Activated T-helper 1 cell treated with anti-CD3 and anti-CD28 coated beads, Interleukin-12 subunit alpha, Interleukin-12 subunit beta, Interleukin-2, Interleukin-4 antibody, amounts not matched to agents 30 ng/mL and 10 ng/mL and 1 ng/mL, durations not matched to agents 14 hours and 24 hours and 36 hours (primary cell): ENCODE data around the gene CDKN2A. TPM values are rescaled to one million over a fixed set of nuclear protein-coding genes. Genes with fewer than 3 reads are reported as not detected.
"Not testable (repeated sequence)": the region's sequence is repeated elsewhere in the genome, so short reads cannot be mapped to it uniquely, and the experiment has no call there.

Experiments used
- DNase-seq: peaks from one replicate; pipeline ENCODE4 v3.0.0; 2021; ENCODE audit warnings: low spot score
- H3K27ac Mint-ChIP-seq: one replicate; pipeline ENCODE4 v1.8.0; 2021; ENCODE audit warnings: mild to moderate bottlenecking, mixed read lengths
- H3K27me3 Mint-ChIP-seq: one replicate; pipeline ENCODE4 v1.8.0; 2022; ENCODE audit warnings: mild to moderate bottlenecking, moderate library complexity, mixed read lengths; ENCODE audit not compliant: insufficient read depth
- H3K36me3 Mint-ChIP-seq: one replicate; pipeline ENCODE4 v1.8.0; 2021; ENCODE audit warnings: low read depth, mixed read lengths
- H3K4me1 Mint-ChIP-seq: one replicate; pipeline ENCODE4 v1.8.0; 2021; ENCODE audit warnings: low read depth, mixed read lengths
- H3K4me3 Mint-ChIP-seq: one replicate; pipeline ENCODE4 v1.8.0; 2021; ENCODE audit warnings: mild to moderate bottlenecking, moderate library complexity, mixed read lengths
- H3K9me3 Mint-ChIP-seq: one replicate; pipeline ENCODE4 v1.8.0; 2021; ENCODE audit warnings: mixed read lengths
- intact Hi-C: fragments of 100-400 bp; cut with micrococcal nuclease; formaldehyde crosslinking; loops from one replicate; pipeline ENCODE4 v1.15.1; 2024
- total RNA-seq: library from RNA; stranded (reverse); gene quantifications from 2 replicates; pipeline ENCODE4 v1.2.3, GENCODE V29; 2022

Gene CDKN2A
- total RNA-seq, 1 donor from 2014 or later: 5.0 TPM

DNA sequence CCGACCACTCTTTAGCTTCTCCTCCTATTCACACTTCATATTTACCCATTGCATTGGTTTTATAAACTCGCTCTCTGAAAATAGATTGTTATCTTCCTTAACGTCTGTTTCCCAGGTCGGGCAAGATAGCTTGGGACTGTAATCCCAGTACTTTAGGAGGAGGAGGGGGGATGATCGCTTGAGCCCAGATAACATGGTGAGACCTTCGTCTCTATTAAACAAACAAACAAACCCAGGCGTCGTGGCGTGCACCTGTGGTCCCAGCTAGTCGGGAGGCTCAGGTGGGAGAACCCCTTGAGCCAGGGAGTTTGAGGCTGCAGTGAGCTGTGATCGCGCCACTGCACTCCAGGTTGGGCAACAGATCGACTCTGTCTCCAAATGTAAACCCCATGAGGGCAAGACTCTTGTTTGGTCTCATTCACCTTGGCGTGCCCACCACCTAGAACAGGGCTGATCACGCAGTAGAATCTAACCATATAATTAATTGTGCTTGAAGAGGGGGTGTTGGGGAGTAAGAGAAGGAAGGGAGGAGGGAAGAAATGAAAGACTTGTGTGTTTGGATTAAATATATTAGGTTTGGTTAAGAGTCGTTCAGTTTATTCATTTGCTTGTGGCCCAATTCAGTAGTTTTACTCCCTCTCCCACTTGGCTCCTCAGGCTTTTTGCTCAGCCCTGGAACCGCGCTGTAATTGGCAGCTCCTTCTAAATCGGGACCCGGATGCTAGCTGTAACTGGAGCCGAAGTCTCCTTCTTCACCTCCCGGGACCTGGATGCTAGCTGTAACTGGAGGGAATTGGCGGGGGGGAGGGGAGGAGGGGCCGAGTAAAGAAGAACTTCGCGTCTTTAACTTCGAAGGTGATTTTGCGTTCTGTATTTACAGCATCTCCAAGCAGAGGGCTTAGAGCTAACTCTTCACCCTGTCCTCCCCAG is 24.9 kb downstream of the CDKN2A start:
- Mint-ChIP-seq H3K4me1 (peaks cover 54% of the 10 kb centered on the region), H3K27ac (peak overlapping the region; percentile 88), H3K9me3 (peaks cover 7% of the 10 kb centered on the region), H3K27me3 (peaks cover 89% of the 10 kb centered on the region), H3K36me3 (peaks cover 10% of the 10 kb centered on the region), H3K4me3 (no peak overlapping the region)
- intact Hi-C loops: loop anchor here (5.0 kb wide), 3 partner anchors 137 to 1853 kb away; partner anchors contain the start of gene DMRTA1
- no peak for DNase-seq

DNA sequence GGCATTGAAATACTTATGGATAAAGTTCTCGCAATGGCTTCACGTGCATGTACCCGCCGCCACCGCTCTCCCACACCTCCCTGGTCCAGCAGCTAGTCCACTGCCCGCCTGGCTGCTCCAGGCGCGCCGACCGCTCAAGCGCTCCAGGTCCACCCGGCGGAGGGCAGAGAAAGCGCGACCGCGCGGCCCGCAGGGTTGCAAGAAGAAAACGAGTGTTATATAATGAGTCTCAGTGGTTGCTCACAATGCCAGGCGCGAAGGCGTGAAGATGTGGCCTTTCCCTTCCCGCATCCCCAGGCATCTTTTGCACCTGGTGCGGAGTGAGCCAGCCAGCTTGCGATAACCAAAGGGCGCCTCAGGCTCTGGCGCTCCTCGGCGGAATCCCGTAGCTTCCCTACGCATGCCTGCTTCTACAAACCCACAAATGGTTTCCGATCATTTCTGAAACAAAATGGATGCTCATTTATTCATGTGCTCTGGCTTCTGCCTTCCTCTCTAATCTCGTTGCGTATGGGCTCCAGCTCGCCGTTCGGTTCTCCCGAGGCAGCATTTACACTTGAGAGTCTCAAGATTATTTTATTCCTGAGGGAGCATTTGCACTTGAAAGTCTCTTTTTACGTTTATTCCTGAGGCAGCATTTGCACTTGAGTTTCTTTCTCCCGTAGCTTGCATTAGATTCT is 25.7 kb downstream of the CDKN2A start:
- H3K36me3 Mint-ChIP-seq: peaks cover 9% of the 10 kb centered on the region
- peaks cover 7% of the 10 kb centered on the region for H3K9me3 Mint-ChIP-seq
- H3K4me1 Mint-ChIP-seq: peaks cover 51% of the 10 kb centered on the region
- intact Hi-C loops: loop anchor here (1.0 to 5.0 kb wide), 4 partner anchors 40 to 1854 kb away; partner anchors contain the start of gene DMRTA1
- H3K27me3 Mint-ChIP-seq: peaks cover 88% of the 10 kb centered on the region
- H3K4me3 Mint-ChIP-seq: peak overlapping the region; percentile 23
- peak overlapping the region; percentile 68 for H3K27ac Mint-ChIP-seq
- DNase-seq: no peak

DNA sequence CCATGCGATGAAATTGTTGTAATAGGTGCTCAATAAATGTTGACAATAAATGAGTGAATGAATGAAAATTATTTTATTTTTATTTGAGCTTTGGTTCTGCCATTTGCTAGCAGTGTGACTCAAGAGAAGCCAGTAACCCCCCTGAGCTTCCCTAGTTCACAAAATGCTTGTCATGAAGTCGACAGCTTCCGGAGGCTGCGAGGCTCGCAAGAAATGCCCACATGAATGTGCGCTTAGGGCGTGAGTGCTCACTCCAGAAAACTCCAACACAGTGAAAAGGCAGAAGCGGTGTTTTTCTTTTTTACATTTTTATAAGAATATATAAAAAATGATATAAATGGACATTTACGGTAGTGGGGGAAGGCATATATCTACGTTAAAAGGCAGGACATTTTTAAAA is 26.5 kb downstream of the CDKN2A start:
- peak overlapping the region; percentile 81 for H3K27ac Mint-ChIP-seq
- H3K9me3 Mint-ChIP-seq: peaks cover 10% of the 10 kb centered on the region
- intact Hi-C loops: loop anchor here (1.0 to 5.0 kb wide), 5 partner anchors 8 to 1855 kb away; partner anchors contain the start of gene DMRTA1
- peaks cover 11% of the 10 kb centered on the region for H3K36me3 Mint-ChIP-seq
- H3K4me1 Mint-ChIP-seq: peaks cover 53% of the 10 kb centered on the region
- peaks cover 89% of the 10 kb centered on the region for H3K27me3 Mint-ChIP-seq
- no peak for DNase-seq
- H3K4me3 Mint-ChIP-seq: no peak overlapping the region

DNA sequence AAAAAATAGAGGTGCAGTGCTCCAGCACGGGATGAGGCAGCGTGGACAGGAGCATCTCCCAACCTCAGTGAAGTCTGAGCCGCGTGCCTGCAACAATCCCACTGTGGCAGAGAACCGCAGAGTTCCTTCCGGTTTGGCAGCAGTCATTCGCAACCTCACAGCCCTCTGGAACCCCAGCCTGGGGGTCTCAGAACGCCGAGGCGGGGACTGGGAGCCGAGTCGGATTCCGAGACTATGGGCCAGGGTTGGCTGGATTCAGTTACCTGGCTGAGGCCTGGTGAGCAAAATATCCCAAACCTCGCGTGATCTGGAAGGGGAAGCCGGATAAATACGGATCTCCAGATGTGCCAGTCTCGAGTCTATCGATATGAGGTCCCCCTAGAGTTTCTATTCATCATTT is 27.0 kb downstream of the CDKN2A start:
- intact Hi-C loops: loop anchor here (1.0 to 5.0 kb wide), 4 partner anchors 8 to 1855 kb away; partner anchors contain the start of gene DMRTA1
- Mint-ChIP-seq H3K27ac (peak overlapping the region; percentile 88), H3K4me3 (no peak overlapping the region), H3K27me3 (peaks cover 87% of the 10 kb centered on the region), H3K36me3 (peaks cover 13% of the 10 kb centered on the region), H3K4me1 (peaks cover 51% of the 10 kb centered on the region), H3K9me3 (peaks cover 12% of the 10 kb centered on the region)
- DNase-seq: no peak

DNA sequence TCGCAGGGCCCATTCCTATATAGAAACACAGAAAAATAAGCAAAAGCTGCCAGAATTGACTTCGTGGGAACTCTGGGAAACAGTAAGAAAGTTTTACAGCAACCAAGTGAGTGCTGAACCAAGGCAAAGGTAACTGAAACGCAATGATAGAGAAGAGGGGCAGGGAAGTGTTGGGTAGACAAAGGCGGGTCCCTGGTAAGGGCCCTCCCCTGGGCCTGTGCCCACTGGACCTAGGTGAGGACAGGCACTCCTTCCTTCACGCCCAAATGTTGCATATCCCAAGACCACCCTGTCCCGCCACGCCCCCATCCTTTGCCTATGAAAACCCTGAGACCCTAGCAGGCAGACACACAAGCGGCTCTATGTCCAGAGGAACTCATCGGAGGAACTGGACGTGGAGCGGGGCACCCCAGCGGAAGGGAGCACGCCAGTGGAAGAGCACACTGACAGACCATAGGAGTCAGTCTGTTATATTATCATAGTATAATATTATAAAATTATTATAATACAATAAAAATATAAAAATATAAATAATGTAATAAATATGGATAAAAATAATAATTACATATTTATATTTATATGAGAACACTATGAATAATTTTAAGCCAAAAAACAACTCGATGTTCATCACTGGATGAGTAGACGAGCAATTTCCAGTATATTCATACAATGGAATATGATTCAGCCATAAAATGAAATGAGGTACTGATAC is 27.9 kb downstream of the CDKN2A start:
- DNase-seq: no peak
- peaks cover 86% of the 10 kb centered on the region for H3K27me3 Mint-ChIP-seq
- peaks cover 11% of the 10 kb centered on the region for H3K36me3 Mint-ChIP-seq
- peaks cover 51% of the 10 kb centered on the region for H3K4me1 Mint-ChIP-seq
- intact Hi-C loops: loop anchor here (5.0 kb wide), 3 partner anchors 134 to 1856 kb away; partner anchors contain the start of gene DMRTA1
- H3K9me3 Mint-ChIP-seq: peaks cover 12% of the 10 kb centered on the region
- no peak overlapping the region for H3K4me3 Mint-ChIP-seq
- peak overlapping the region; percentile 88 for H3K27ac Mint-ChIP-seq

DNA sequence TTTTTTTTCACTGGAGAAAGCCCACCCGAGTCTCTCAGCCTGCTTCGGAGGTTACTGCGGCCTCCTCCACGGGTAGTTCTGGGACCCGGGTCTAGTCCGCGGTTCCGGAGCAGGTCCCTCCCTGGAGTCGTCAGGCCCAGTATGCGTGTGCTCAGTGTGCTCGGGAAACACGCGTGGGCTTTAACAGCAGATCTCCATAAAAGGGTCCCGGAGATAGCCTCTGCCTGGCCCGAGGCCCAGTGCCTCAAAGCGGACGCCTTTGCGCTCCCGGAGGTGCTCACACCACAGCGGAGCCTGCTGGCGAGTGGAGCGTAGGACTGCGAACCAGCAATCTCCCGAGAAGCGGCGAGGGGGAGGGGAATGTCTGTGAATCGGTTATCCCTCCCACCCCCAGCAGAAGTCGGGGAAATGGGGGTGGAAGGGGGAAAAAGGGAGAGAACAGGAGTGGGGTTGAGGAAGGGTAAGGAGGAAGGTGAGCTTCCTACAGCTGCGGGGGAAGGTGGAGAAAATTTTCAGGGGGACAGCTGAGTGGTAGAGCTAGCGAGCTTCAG is 28.7 kb downstream of the CDKN2A start:
- Mint-ChIP-seq H3K36me3 (peaks cover 11% of the 10 kb centered on the region), H3K9me3 (peaks cover 12% of the 10 kb centered on the region), H3K27me3 (peaks cover 80% of the 10 kb centered on the region), H3K4me3 (peak overlapping the region; percentile 43), H3K27ac (peak overlapping the region; percentile 42), H3K4me1 (peaks cover 51% of the 10 kb centered on the region)
- intact Hi-C loops: loop anchor here (1.0 to 5.0 kb wide), 7 partner anchors 46 to 1857 kb away; partner anchors contain the start of gene DMRTA1
- peak; percentile 39 for DNase-seq

DNA sequence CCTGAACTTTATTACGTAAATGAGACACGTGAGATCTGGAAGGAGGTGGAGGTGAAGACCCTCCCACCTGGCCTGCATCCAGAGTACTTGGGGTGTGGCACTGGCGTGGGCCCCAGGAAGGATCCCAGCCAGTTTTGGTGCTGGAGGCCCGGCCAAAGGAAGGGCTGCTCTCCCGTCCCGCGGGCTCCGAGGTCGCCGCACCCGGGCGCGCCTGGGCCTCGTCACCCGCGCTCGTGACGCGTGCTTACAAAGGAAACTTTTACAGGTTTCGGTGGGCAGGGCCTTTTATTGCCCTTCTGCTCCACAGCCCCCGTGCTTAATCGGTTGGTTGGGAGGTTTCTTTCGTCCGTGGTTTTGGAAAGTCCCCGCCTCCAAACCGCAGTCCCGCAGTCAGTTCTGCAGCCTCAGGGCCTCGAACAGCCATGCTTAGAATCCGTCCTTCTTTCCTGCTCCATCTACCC is 29.2 kb downstream of the CDKN2A start:
- peak; percentile 61 for DNase-seq
- Mint-ChIP-seq H3K36me3 (peaks cover 11% of the 10 kb centered on the region), H3K27me3 (peaks cover 76% of the 10 kb centered on the region), H3K4me1 (peaks cover 51% of the 10 kb centered on the region), H3K9me3 (peaks cover 11% of the 10 kb centered on the region), H3K4me3 (peak overlapping the region; percentile 43), H3K27ac (peak overlapping the region; percentile 42)
- intact Hi-C loops: loop anchor here (1.0 to 5.0 kb wide), 7 partner anchors 46 to 1857 kb away; partner anchors contain the start of gene DMRTA1

DNA sequence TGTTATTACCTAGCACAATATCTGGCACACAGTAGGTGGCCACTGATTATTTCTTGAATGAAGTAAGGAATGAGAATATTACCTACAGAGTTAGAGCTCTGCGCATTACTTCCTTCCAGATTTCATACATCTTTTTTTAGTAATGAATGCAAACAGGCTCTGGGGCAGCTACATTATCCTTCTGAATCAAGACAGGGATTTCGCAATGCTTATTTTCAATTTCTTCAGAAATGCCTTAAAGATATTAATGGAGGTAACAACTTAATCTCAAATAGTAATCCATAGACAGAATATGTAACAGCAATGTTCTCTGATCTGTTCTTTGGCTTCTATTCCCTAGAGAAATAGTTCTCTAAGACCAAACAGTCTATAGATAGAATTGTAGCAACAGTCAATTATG is 32.6 kb downstream of the CDKN2A start:
- intact Hi-C loops: no loop called here
- no peak for DNase-seq
- Mint-ChIP-seq H3K36me3 (peaks cover 6% of the 10 kb centered on the region), H3K9me3 (peaks cover 5% of the 10 kb centered on the region), H3K27me3 (peaks cover 49% of the 10 kb centered on the region), H3K4me3 (no peak overlapping the region), H3K4me1 (peaks cover 33% of the 10 kb centered on the region), H3K27ac (no peak overlapping the region)

DNA sequence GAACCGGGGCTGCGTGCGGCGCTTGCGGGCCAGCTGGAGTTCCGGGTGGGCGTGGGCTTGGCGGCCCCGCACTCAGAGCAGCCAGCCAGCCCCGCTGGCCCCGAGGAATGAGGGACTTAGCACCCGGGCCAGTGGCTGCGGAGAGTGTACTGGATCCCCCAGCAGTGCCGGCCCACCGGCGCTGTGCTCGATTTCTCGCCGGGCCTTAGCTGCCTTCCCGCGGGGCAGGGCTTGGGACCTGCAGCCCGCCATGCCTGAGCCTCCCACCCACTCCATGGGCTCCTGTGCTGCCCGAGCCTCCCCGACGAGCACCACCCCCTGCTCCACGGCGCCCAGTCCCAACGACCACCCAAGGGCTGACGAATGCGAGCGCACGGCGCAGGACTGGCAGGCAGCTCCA is 34.9 kb downstream of the CDKN2A start:
- peaks cover 13% of the 10 kb centered on the region for H3K4me1 Mint-ChIP-seq
- H3K27me3 Mint-ChIP-seq: peaks cover 34% of the 10 kb centered on the region
- H3K27ac Mint-ChIP-seq, DNase-seq, intact Hi-C loops, H3K9me3 Mint-ChIP-seq, H3K36me3 Mint-ChIP-seq, H3K4me3 Mint-ChIP-seq: not testable (repeated sequence)

DNA sequence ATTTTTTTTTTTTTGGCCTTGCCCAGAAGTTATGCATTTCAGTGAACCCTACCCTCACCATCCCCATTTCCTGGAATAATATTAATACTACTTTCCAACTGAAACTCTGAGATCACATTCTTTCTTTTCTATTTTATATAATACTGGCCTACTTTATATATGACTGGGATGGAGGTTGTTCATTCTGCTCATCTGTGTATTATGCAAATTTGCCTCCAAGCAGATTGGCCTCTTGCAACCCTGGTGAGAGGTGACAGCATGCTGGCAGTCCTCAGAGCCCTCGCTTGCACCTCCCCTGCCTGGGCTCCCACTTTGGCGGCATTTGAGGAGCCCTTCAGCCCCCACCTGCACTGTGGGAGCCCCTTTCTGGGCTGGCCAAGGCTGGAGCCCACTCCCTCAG is 35.4 kb downstream of the CDKN2A start:
- intact Hi-C loops: no loop called here
- Mint-ChIP-seq H3K4me1 (peaks cover 12% of the 10 kb centered on the region), H3K27me3 (peaks cover 31% of the 10 kb centered on the region), H3K4me3 (no peak overlapping the region), H3K36me3 (peaks cover 4% of the 10 kb centered on the region), H3K9me3 (peaks cover 5% of the 10 kb centered on the region), H3K27ac (no peak overlapping the region)
- no peak for DNase-seq

DNA sequence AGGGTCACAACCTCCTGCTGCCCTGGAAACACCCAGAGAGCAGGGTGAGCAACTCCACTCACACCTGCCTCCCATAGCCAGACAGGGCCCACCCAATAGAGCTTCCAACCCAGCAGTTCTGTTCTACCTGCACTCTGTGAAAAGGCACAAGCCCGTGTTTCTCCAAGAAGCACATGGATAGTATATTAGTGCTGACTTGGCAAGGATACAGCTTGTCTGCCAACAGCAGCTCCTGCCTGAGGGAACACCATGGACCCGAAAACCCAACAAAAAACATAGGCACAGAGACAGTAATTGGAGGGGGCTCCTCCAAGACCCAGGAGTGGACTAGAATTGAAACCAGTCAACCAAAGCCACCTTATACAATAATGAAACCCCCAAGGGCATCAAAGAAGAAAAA is 48.6 kb downstream of the CDKN2A start:
- no peaks in the 10 kb centered on the region for H3K9me3 Mint-ChIP-seq
- intact Hi-C loops: no loop called here
- H3K36me3 Mint-ChIP-seq: no peaks in the 10 kb centered on the region
- H3K27ac Mint-ChIP-seq: no peak overlapping the region
- H3K27me3 Mint-ChIP-seq: peaks cover 23% of the 10 kb centered on the region
- H3K4me3 Mint-ChIP-seq: no peak overlapping the region
- no peak for DNase-seq
- H3K4me1 Mint-ChIP-seq: no peaks in the 10 kb centered on the region

DNA sequence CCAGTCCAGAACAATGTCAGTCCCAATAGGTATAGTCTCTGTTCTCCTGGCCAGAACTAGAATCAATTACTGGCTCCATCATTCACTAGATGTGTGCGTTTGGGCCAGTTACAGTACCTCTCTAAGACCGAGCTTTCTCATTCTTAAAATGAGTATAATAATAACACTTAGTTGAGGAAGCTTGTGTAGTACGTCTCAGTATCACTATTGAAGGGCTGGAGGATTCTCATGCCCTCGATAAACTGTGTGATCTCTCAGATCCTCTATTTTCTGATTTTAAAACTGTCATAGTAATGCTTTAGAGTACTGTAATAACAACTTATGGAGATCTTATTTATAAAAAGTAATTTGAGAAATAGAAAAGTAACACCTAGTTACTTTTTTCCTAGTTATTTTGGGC is 50.7 kb downstream of the CDKN2A start:
- no peak overlapping the region for H3K4me3 Mint-ChIP-seq
- H3K36me3 Mint-ChIP-seq: no peaks in the 10 kb centered on the region
- no peaks in the 10 kb centered on the region for H3K4me1 Mint-ChIP-seq
- no peak overlapping the region for H3K27ac Mint-ChIP-seq
- peaks cover 22% of the 10 kb centered on the region for H3K27me3 Mint-ChIP-seq
- intact Hi-C loops: no loop called here
- DNase-seq: no peak
- no peaks in the 10 kb centered on the region for H3K9me3 Mint-ChIP-seq
